Endodermal cell (in vitro differentiated cells): ENCODE results near the gene SMARCA5. TPM values are rescaled to one million over a fixed set of nuclear protein-coding genes. Genes with fewer than 3 reads are reported as not detected.

ENCODE experiments used
- DNase-seq: peaks from one replicate; pipeline ENCODE4 v3.0.0-alpha.2; 2017
- H3K27ac ChIP-seq: 2 replicates; pipeline ENCODE4 v1.5.1; 2013; ENCODE audit warnings: mild to moderate bottlenecking, low read depth, low read length, moderate library complexity
- H3K27me3 ChIP-seq: 2 replicates; pipeline ENCODE4 v1.6.1; 2013; ENCODE audit warnings: mild to moderate bottlenecking, low read length, moderate library complexity; ENCODE audit not compliant: insufficient read depth, control insufficient read depth, poor library complexity, severe bottlenecking
- H3K36me3 ChIP-seq: 2 replicates; pipeline ENCODE4 v1.7.0; 2013; ENCODE audit warnings: mild to moderate bottlenecking, low read length, moderate library complexity; ENCODE audit not compliant: control insufficient read depth, insufficient read depth
- H3K4me1 ChIP-seq: one replicate; pipeline ENCODE4 v1.7.0; 2013; ENCODE audit warnings: low read length; ENCODE audit not compliant: control insufficient read depth, insufficient read depth
- H3K4me3 ChIP-seq: 2 replicates; pipeline ENCODE4 v1.5.1; 2013; ENCODE audit warnings: mild to moderate bottlenecking, low read length, moderate library complexity
- H3K9ac ChIP-seq: 2 replicates; pipeline ENCODE4 v1.6.1; 2013; ENCODE audit warnings: mild to moderate bottlenecking, low read length, moderate library complexity; ENCODE audit not compliant: poor library complexity, severe bottlenecking; ENCODE audit errors: extremely low read depth
- H3K9me3 ChIP-seq: 2 replicates; pipeline ENCODE4 v1.6.1; 2013; ENCODE audit warnings: mild to moderate bottlenecking, low read length, moderate library complexity; ENCODE audit not compliant: control insufficient read depth
- H3K27ac Mint-ChIP-seq: 2 replicates; pipeline ENCODE4 v1.8.0; 2020; ENCODE audit warnings: mixed read lengths
- H3K27me3 Mint-ChIP-seq: 2 replicates; pipeline ENCODE4 v1.8.0; 2021; ENCODE audit warnings: mild to moderate bottlenecking, mixed read lengths; ENCODE audit not compliant: insufficient read depth
- H3K36me3 Mint-ChIP-seq: 2 replicates; pipeline ENCODE4 v1.8.0; 2020; ENCODE audit warnings: low read depth, mixed read lengths
- H3K4me1 Mint-ChIP-seq: 2 replicates; pipeline ENCODE4 v1.8.0; 2020; ENCODE audit warnings: mixed read lengths
- H3K4me3 Mint-ChIP-seq: 2 replicates; pipeline ENCODE4 v1.8.0; 2020; ENCODE audit warnings: mild to moderate bottlenecking, moderate library complexity, mixed read lengths
- H3K9me3 Mint-ChIP-seq: 2 replicates; pipeline ENCODE4 v1.8.0; 2020; ENCODE audit warnings: mild to moderate bottlenecking, mixed read lengths
- WGBS, 2 experiments: methylation state at CpG; one replicate each; pipeline versions ENCODE4 v1.1.5 to v1.1.7; 2013; ENCODE audit warnings: missing lambda C conversion rate in 2 of 2, mixed read lengths in 1 of 2; ENCODE audit not compliant: insufficient coverage in 1 of 2, insufficient read length in 1 of 2; 5-methylcytosine and 5-hydroxymethylcytosine counted together
- total RNA-seq, 2 donors: library from RNA; stranded (reverse); fragmentation: NEBNext Ultra II Directional in 1 of 2; extraction: Animal tissue kit (Norgen Biotek cat#: 25700) in 1 of 2; gene quantifications; 2 replicates in 1 of 2; 3 replicates in 1 of 2; pipeline ENCODE4 v1.2.1, GENCODE V29; 2021
- TF ChIP-seq, protein P1 (sequence below): fragments of 200-600 bp; sonication (generic); conservative IDR thresholded peaks from 2 replicates; pipeline ENCODE4 v1.5.0; 2021; ENCODE audit warnings: antibody characterized with exemption, mild to moderate bottlenecking

The SMARCA5 gene
- total RNA-seq, 2 donors from 2014 or later = 91.0 to 95.4 TPM

- no peak overlapping the region for H3K27ac ChIP-seq
- H3K4me3 ChIP-seq = no peak overlapping the region
- H3K9ac ChIP-seq = no peak overlapping the region
- DNase-seq = no peak
- no peaks in the 10 kb centered on the region for H3K36me3 ChIP-seq
- peaks cover 3% of the 10 kb centered on the region for H3K27me3 Mint-ChIP-seq
- TF ChIP-seq, protein P1, sequence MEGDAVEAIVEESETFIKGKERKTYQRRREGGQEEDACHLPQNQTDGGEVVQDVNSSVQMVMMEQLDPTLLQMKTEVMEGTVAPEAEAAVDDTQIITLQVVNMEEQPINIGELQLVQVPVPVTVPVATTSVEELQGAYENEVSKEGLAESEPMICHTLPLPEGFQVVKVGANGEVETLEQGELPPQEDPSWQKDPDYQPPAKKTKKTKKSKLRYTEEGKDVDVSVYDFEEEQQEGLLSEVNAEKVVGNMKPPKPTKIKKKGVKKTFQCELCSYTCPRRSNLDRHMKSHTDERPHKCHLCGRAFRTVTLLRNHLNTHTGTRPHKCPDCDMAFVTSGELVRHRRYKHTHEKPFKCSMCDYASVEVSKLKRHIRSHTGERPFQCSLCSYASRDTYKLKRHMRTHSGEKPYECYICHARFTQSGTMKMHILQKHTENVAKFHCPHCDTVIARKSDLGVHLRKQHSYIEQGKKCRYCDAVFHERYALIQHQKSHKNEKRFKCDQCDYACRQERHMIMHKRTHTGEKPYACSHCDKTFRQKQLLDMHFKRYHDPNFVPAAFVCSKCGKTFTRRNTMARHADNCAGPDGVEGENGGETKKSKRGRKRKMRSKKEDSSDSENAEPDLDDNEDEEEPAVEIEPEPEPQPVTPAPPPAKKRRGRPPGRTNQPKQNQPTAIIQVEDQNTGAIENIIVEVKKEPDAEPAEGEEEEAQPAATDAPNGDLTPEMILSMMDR = no peak
- no peaks in the 10 kb centered on the region for H3K27me3 ChIP-seq
- H3K4me3 Mint-ChIP-seq = no peak overlapping the region
- H3K9me3 Mint-ChIP-seq = peaks cover 3% of the 10 kb centered on the region
- no peaks in the 10 kb centered on the region for H3K9me3 ChIP-seq
- no peak overlapping the region for H3K27ac Mint-ChIP-seq
- no peaks in the 10 kb centered on the region for H3K36me3 Mint-ChIP-seq
- H3K4me1 ChIP-seq = no peaks in the 10 kb centered on the region
- H3K4me1 Mint-ChIP-seq = no peaks in the 10 kb centered on the region
- 85 to 92% methylated on average over 2 to 3 of the region's 3 CpGs for WGBS, 2 experiments
Observed at GRCh38 chr4:143488687-143489086, 24.8 kb upstream of the SMARCA5 start.

GRCh38 chr4:143489106-143489505 is 24.4 kb upstream of the SMARCA5 start:
- no peak overlapping the region for H3K4me3 Mint-ChIP-seq
- no peaks in the 10 kb centered on the region for H3K27me3 ChIP-seq
- H3K9me3 ChIP-seq = no peaks in the 10 kb centered on the region
- no peaks in the 10 kb centered on the region for H3K36me3 Mint-ChIP-seq
- H3K27ac ChIP-seq = no peak overlapping the region
- DNase-seq = no peak
- 90% methylated on average over 2 of the region's 2 CpGs; no CpG with 5 or more reads in 1 of the 2 experiments for WGBS, 2 experiments
- no peak overlapping the region for H3K4me3 ChIP-seq
- no peaks in the 10 kb centered on the region for H3K4me1 Mint-ChIP-seq
- H3K4me1 ChIP-seq = no peaks in the 10 kb centered on the region
- TF ChIP-seq, protein P1 = no peak
- H3K27me3 Mint-ChIP-seq = peaks cover 3% of the 10 kb centered on the region
- H3K27ac Mint-ChIP-seq = no peak overlapping the region
- no peaks in the 10 kb centered on the region for H3K36me3 ChIP-seq
- H3K9me3 Mint-ChIP-seq = peaks cover 3% of the 10 kb centered on the region
- H3K9ac ChIP-seq = no peak overlapping the region

GRCh38 chr4:143498021-143498420 is 15.5 kb upstream of the SMARCA5 start:
- TF ChIP-seq, protein P1 = no peak
- Histone ChIP-seq H3K27me3 (no peaks in the 10 kb centered on the region), H3K4me3 (no peak overlapping the region), H3K36me3 (no peaks in the 10 kb centered on the region), H3K9ac (no peak overlapping the region), H3K27ac (no peak overlapping the region), H3K9me3 (peaks cover 6% of the 10 kb centered on the region), H3K4me1 (no peaks in the 10 kb centered on the region)
- H3K9me3 Mint-ChIP-seq = no peaks in the 10 kb centered on the region
- H3K4me1 Mint-ChIP-seq = peaks cover 8% of the 10 kb centered on the region
- H3K27ac Mint-ChIP-seq = no peak overlapping the region
- H3K36me3 Mint-ChIP-seq = no peaks in the 10 kb centered on the region
- no peak overlapping the region for H3K4me3 Mint-ChIP-seq
- DNase-seq = no peak
- 88 to 94% methylated on average over 4 to 8 of the region's 8 CpGs for WGBS, 2 experiments
- no peaks in the 10 kb centered on the region for H3K27me3 Mint-ChIP-seq
